Measurements from ENCODE around the gene NHS.

The NHS gene

GRCh38 chrX:17596546-17597205 lies 221.7 kb downstream of the NHS start:
- DNase-seq (ENCODE audit: low spot score): no peak
- in situ Hi-C loops (cut with MboI; ENCODE audit: low sequenced_read_pairs, unreplicated experiment): loop anchor here (25.0 kb wide), 1 partner anchor 359 kb away; no protein-coding TSS in a partner anchor
- TF ChIP-seq CTCF (IDR thresholded peaks at IDR 0.05; ENCODE audit: borderline replicate concordance, control extremely low read depth, extremely low read depth, insufficient read depth, missing control alignments): no peak

- in situ Hi-C loops (cut with MboI; ENCODE audit: low sequenced_read_pairs, unreplicated experiment): loop anchor here (25.0 kb wide), 1 partner anchor 360 kb away; no protein-coding TSS in a partner anchor
- DNase-seq (ENCODE audit: low spot score): no peak
- TF ChIP-seq CTCF (IDR thresholded peaks at IDR 0.05; ENCODE audit: borderline replicate concordance, control extremely low read depth, extremely low read depth, insufficient read depth, missing control alignments): no peak
These were observed 222.3 kb downstream of the NHS start for GRCh38 chrX:17597327-17597726.

GRCh38 chrX:17597836-17598439 lies 222.9 kb downstream of the NHS start:
- no peak for DNase-seq (ENCODE audit: low spot score)
- TF ChIP-seq CTCF (IDR thresholded peaks at IDR 0.05; ENCODE audit: borderline replicate concordance, control extremely low read depth, extremely low read depth, insufficient read depth, missing control alignments): no peak
- in situ Hi-C loops (cut with MboI; ENCODE audit: low sequenced_read_pairs, unreplicated experiment): loop anchor here (25.0 kb wide), 1 partner anchor 361 kb away; no protein-coding TSS in a partner anchor

GRCh38 chrX:17601441-17602200 lies 226.6 kb downstream of the NHS start:
- DNase-seq (ENCODE audit: low spot score): no peak
- in situ Hi-C loops (cut with MboI; ENCODE audit: low sequenced_read_pairs, unreplicated experiment): no loop called here

GRCh38 chrX:17602245-17602644 lies 227.2 kb downstream of the NHS start:
- TF ChIP-seq CTCF (IDR thresholded peaks at IDR 0.05; ENCODE audit: borderline replicate concordance, control extremely low read depth, extremely low read depth, insufficient read depth, missing control alignments): no peak
- no peak for DNase-seq (ENCODE audit: low spot score)
- in situ Hi-C loops (cut with MboI; ENCODE audit: low sequenced_read_pairs, unreplicated experiment): no loop called here

More at GRCh38 chrX:17601441-17602200, 226.6 kb downstream of the NHS start:
- TF ChIP-seq CTCF (IDR thresholded peaks at IDR 0.05; ENCODE audit: borderline replicate concordance, control extremely low read depth, extremely low read depth, insufficient read depth, missing control alignments): no peak

GRCh38 chrX:17603196-17603595 lies 228.2 kb downstream of the NHS start:
- in situ Hi-C loops (cut with MboI; ENCODE audit: low sequenced_read_pairs, unreplicated experiment): no loop called here
- no peak for DNase-seq (ENCODE audit: low spot score)
- TF ChIP-seq CTCF (IDR thresholded peaks at IDR 0.05; ENCODE audit: borderline replicate concordance, control extremely low read depth, extremely low read depth, insufficient read depth, missing control alignments): no peak

Data from GM13976 (cell line).